ENCODE data around the gene INF2. TPM values are rescaled to one million over a fixed set of nuclear protein-coding genes. Genes with fewer than 3 reads are reported as not detected.
"Not testable (repeated sequence)": the region's sequence is repeated elsewhere in the genome, so short reads cannot be mapped to it uniquely, and the experiment has no call there.

INF2 gene
- total RNA-seq, 2 experiments from 2014 or later = 74.9 to 76.9 TPM

GRCh38 chr14:104747876-104748275 lies 58.5 kb downstream of the INF2 start:
- Histone ChIP-seq H3K9me3 (ENCODE audit: control insufficient read depth in 1 of 2, insufficient read depth in 1 of 2, low read length in 2 of 2) (no peaks in the 10 kb centered on the region), H3K27ac (ENCODE audit: low read depth in 1 of 2, low read length in 2 of 2) (no peak overlapping the region), H3K27me3 (ENCODE audit: control insufficient read depth in 1 of 2, insufficient read depth in 2 of 2, low read length in 2 of 2) (no peaks in the 10 kb centered on the region), H3K36me3 (ENCODE audit: insufficient read depth, low read length) (no peaks in the 10 kb centered on the region), H3K4me1 (ENCODE audit: insufficient read depth, low read length) (peaks cover 15% of the 10 kb centered on the region), H3K4me3 (ENCODE audit: low read length) (no peak overlapping the region)
- no peaks in the 10 kb centered on the region for H3K27me3 Mint-ChIP-seq
- H3K9me3 Mint-ChIP-seq = no peaks in the 10 kb centered on the region
- no peak overlapping the region for H3K4me3 Mint-ChIP-seq
- H3K4me1 Mint-ChIP-seq (ENCODE audit: low read depth) = peaks cover 6% of the 10 kb centered on the region
- H3K27ac Mint-ChIP-seq = no peak overlapping the region
- no peak for ATAC-seq (ENCODE audit: poor library complexity)
- no peak for DNase-seq
- no peak for TF ChIP-seq CTCF (IDR thresholded peaks at IDR 0.05)
- H3K36me3 Mint-ChIP-seq (ENCODE audit: low read depth) = peaks cover 5% of the 10 kb centered on the region
- CTCF ChIA-PET = no interaction called here
- intact Hi-C loops (cut with DNase I, micrococcal nuclease) = no loop called here
- POLR2A ChIA-PET = no interaction called here

GRCh38 chr14:104749111-104749649 lies 59.8 kb downstream of the INF2 start:
- ATAC-seq (ENCODE audit: poor library complexity) (no peak), DNase-seq (no peak)
- Mint-ChIP-seq H3K4me1 (ENCODE audit: low read depth) (peaks cover 16% of the 10 kb centered on the region), H3K36me3 (ENCODE audit: low read depth) (peaks cover 16% of the 10 kb centered on the region), H3K27me3 (no peaks in the 10 kb centered on the region), H3K27ac (no peak overlapping the region), H3K4me3 (no peak overlapping the region), H3K9me3 (no peaks in the 10 kb centered on the region)
- H3K36me3 ChIP-seq (ENCODE audit: insufficient read depth, low read length) = no peaks in the 10 kb centered on the region
- no peak for TF ChIP-seq CTCF (IDR thresholded peaks at IDR 0.05)
- POLR2A ChIA-PET = no interaction called here
- H3K27ac ChIP-seq (ENCODE audit: low read depth in 1 of 2, low read length in 2 of 2) = no peak overlapping the region
- H3K27me3 ChIP-seq (ENCODE audit: control insufficient read depth in 1 of 2, insufficient read depth in 2 of 2, low read length in 2 of 2) = no peaks in the 10 kb centered on the region
- CTCF ChIA-PET = no interaction called here
- no peaks in the 10 kb centered on the region for H3K9me3 ChIP-seq (ENCODE audit: control insufficient read depth in 1 of 2, insufficient read depth in 1 of 2, low read length in 2 of 2)
- H3K4me1 ChIP-seq (ENCODE audit: insufficient read depth, low read length) = peaks cover 24% of the 10 kb centered on the region
- intact Hi-C loops (cut with DNase I, micrococcal nuclease) = no loop called here
- H3K4me3 ChIP-seq (ENCODE audit: low read length) = no peak overlapping the region

- no peaks in the 10 kb centered on the region for H3K27me3 Mint-ChIP-seq
- DNase-seq (no peak), ATAC-seq (ENCODE audit: poor library complexity) (no peak)
- H3K27me3 ChIP-seq (ENCODE audit: control insufficient read depth in 1 of 2, insufficient read depth in 2 of 2, low read length in 2 of 2) = no peaks in the 10 kb centered on the region
- peaks cover 24% of the 10 kb centered on the region for H3K36me3 Mint-ChIP-seq (ENCODE audit: low read depth)
- no peak for TF ChIP-seq CTCF (IDR thresholded peaks at IDR 0.05)
- peaks cover 34% of the 10 kb centered on the region for H3K4me1 ChIP-seq (ENCODE audit: insufficient read depth, low read length)
- no peak overlapping the region for H3K27ac Mint-ChIP-seq
- no peak overlapping the region for H3K27ac ChIP-seq (ENCODE audit: low read depth in 1 of 2, low read length in 2 of 2)
- no peak overlapping the region for H3K4me3 Mint-ChIP-seq
- POLR2A ChIA-PET = interaction anchor here (0.7 to 1.6 kb wide), 2 partner anchors 51 to 84 kb away, joined by 3 read pairs; partner anchors contain the start of gene ZBTB42
- no peaks in the 10 kb centered on the region for H3K9me3 Mint-ChIP-seq
- CTCF ChIA-PET = no interaction called here
- H3K9me3 ChIP-seq (ENCODE audit: control insufficient read depth in 1 of 2, insufficient read depth in 1 of 2, low read length in 2 of 2) = no peaks in the 10 kb centered on the region
- intact Hi-C loops (cut with DNase I, micrococcal nuclease) = loop anchor here (5.0 to 10.0 kb wide), 4 partner anchors 77 to 1035 kb away; partner anchors contain the start of genes CDCA4 (in 1 of the 2), XRCC3 (in 1 of the 2) and ZFYVE21 (in 1 of the 2)
- H3K36me3 ChIP-seq (ENCODE audit: insufficient read depth, low read length) = peaks cover 1% of the 10 kb centered on the region
- peaks cover 25% of the 10 kb centered on the region for H3K4me1 Mint-ChIP-seq (ENCODE audit: low read depth)
- no peak overlapping the region for H3K4me3 ChIP-seq (ENCODE audit: low read length)
Observed at GRCh38 chr14:104750056-104750752, 60.8 kb downstream of the INF2 start.

- H3K9me3 Mint-ChIP-seq, H3K27ac Mint-ChIP-seq: not testable (repeated sequence)
Observed at GRCh38 chr14:104750753-104751057, 61.3 kb downstream of the INF2 start.

More at GRCh38 chr14:104750753-104751057, 61.3 kb downstream of the INF2 start:
- H3K27ac ChIP-seq (ENCODE audit: low read depth in 1 of 2, low read length in 2 of 2); H3K27me3 ChIP-seq (ENCODE audit: control insufficient read depth in 1 of 2, insufficient read depth in 2 of 2, low read length in 2 of 2); H3K36me3 ChIP-seq (ENCODE audit: insufficient read depth, low read length); H3K9me3 ChIP-seq (ENCODE audit: control insufficient read depth in 1 of 2, insufficient read depth in 1 of 2, low read length in 2 of 2); H3K27me3 Mint-ChIP-seq; DNase-seq; ATAC-seq (ENCODE audit: poor library complexity); H3K4me3 ChIP-seq (ENCODE audit: low read length); CTCF ChIA-PET: not testable (repeated sequence)
- H3K4me3 Mint-ChIP-seq = peak overlapping the region; percentile 65
- intact Hi-C loops (cut with DNase I, micrococcal nuclease) = loop anchor here (5.0 to 10.0 kb wide), 4 partner anchors 77 to 1036 kb away; partner anchors contain the start of genes CDCA4 (in 1 of the 2), XRCC3 (in 1 of the 2) and ZFYVE21 (in 1 of the 2)
- peaks cover 39% of the 10 kb centered on the region for H3K4me1 ChIP-seq (ENCODE audit: insufficient read depth, low read length)
- H3K4me1 Mint-ChIP-seq (ENCODE audit: low read depth) = peaks cover 29% of the 10 kb centered on the region
- peaks cover 27% of the 10 kb centered on the region for H3K36me3 Mint-ChIP-seq (ENCODE audit: low read depth)
- POLR2A ChIA-PET = interaction anchor here (0.7 to 1.6 kb wide), 2 partner anchors 50 to 85 kb away, joined by 3 read pairs; partner anchors contain the start of gene ZBTB42
